HCT116 (cell line): ENCODE measurements around the gene PML. TPM values are rescaled to one million over a fixed set of nuclear protein-coding genes. Genes with fewer than 3 reads are reported as not detected.

Source experiments
- ATAC-seq: fragments of 200-7000 bp; cut with Tn5 transposase; 2 replicates; pipeline ENCODE4 v1.9.1; 2020; ENCODE audit warnings: mild to moderate bottlenecking, moderate library complexity
- BruUV-seq: library from RNA; stranded (reverse); fragments of 400-500 nt; replicated peaks from 2 replicates; lab custom pipeline; 2021; lab: Mats Ljungman, UMichigan
- CTCF ChIA-PET: fragments of 300-600 bp; sonication (Branson Sonifier 250); formaldehyde crosslinking; loops from one replicate; lab custom pipeline; 2021; ENCODE audit warnings: antibody characterized with exemption; lab: Charles Lee
- POLR2A ChIA-PET: fragments of 300-600, 350-600 bp; sonication (Branson Sonifier 250); formaldehyde crosslinking; loops from one replicate; lab custom pipeline; 2021; ENCODE audit warnings: antibody characterized with exemption; lab: Charles Lee
- RAD21 ChIA-PET, 2 experiments: fragments of 300-600 bp; sonication (Branson Sonifier 250); formaldehyde crosslinking; loops; one replicate each; lab custom pipeline; 2023; ENCODE audit warnings: low total read pairs in 2 of 2; ENCODE audit not compliant: uncharacterized antibody in 2 of 2, unreplicated experiment in 2 of 2, low non-redundant PET in 1 of 2; lab: Charles Lee
- DNase-seq: peaks from one replicate; pipeline ENCODE4 v3.0.0-alpha.2; 2010; ENCODE audit warnings: low read depth, low spot score
- H2AFZ ChIP-seq: fragments of 200-600 bp; shearing (Covaris generic), sonication (generic); 2 replicates; pipeline ENCODE4 v1.6.1; 2017; ENCODE audit warnings: low read depth, mixed run types, mixed read lengths, antibody characterized with exemption, low read length; ENCODE audit not compliant: poor library complexity, severe bottlenecking
- H3K27ac ChIP-seq: 2 replicates; pipeline ENCODE4 v1.5.1; 2012; ENCODE audit warnings: low read depth, low read length
- H3K27me3 ChIP-seq: fragments of 200-600 bp; sonication (generic); 2 replicates; pipeline ENCODE4 v1.6.1; 2016; ENCODE audit warnings: mixed run types, low read length, mixed read lengths; ENCODE audit not compliant: insufficient read depth
- H3K36me3 ChIP-seq, 2 experiments: fragments of 200-500 bp in 1 of 2; fragments of 200-600 bp in 1 of 2; sonication (Bioruptor generic) in 1 of 2; sonication (generic) in 1 of 2; 2 replicates each; pipeline versions ENCODE4 v1.5.1 to v1.6.1; 2014 to 2016; ENCODE audit warnings: low read length in 2 of 2, inconsistent platforms in 1 of 2, mixed read lengths in 1 of 2, mixed run types in 1 of 2; ENCODE audit not compliant: insufficient read depth in 2 of 2, control insufficient read depth in 1 of 2
- H3K4me1 ChIP-seq, 2 experiments: fragments of 200-600 bp in 1 of 2; sonication (generic) in 1 of 2; 2 replicates each; pipeline versions ENCODE4 v1.5.1 to v1.6.1; 2012 to 2017; ENCODE audit warnings: low read length in 2 of 2, inconsistent platforms in 1 of 2, mild to moderate bottlenecking in 1 of 2, mixed read lengths in 1 of 2, mixed run types in 1 of 2, moderate library complexity in 1 of 2; ENCODE audit not compliant: insufficient read depth in 2 of 2, control insufficient read depth in 1 of 2
- H3K4me2 ChIP-seq: fragments of 200-600 bp; sonication (generic); 2 replicates; pipeline ENCODE4 v1.6.1; 2017; ENCODE audit warnings: mixed run types, low read length, mixed read lengths
- H3K4me3 ChIP-seq, 2 experiments: fragments of 200-600 bp in 1 of 2; sonication (generic) in 1 of 2; replicated peaks in 1 of 2; 2 replicates each; pipeline ENCODE4 v1.5.1; 2011 to 2016; ENCODE audit warnings: low read length in 2 of 2, control low read depth in 1 of 2, low read depth in 1 of 2, mild to moderate bottlenecking in 1 of 2, mixed read lengths in 1 of 2, mixed run types in 1 of 2
- H3K79me2 ChIP-seq: fragments of 200-600 bp; sonication (generic); 2 replicates; pipeline ENCODE4 v1.6.1; 2017; ENCODE audit warnings: mild to moderate bottlenecking, mixed run types, low read length, moderate library complexity, mixed read lengths; ENCODE audit not compliant: insufficient read depth
- H3K9ac ChIP-seq: fragments of 200-600 bp; sonication (generic); 2 replicates; pipeline ENCODE4 v1.6.1; 2016; ENCODE audit warnings: low read length, mixed read lengths
- H3K9me2 ChIP-seq: fragments of 200-600 bp; sonication (generic), shearing (Covaris generic); 2 replicates; pipeline ENCODE4 v1.6.1; 2017; ENCODE audit warnings: mixed run types, mild to moderate bottlenecking, moderate library complexity; ENCODE audit not compliant: insufficient read depth
- H3K9me3 ChIP-seq, 2 experiments: fragments of 200-500 bp in 1 of 2; fragments of 200-600 bp in 1 of 2; sonication (Bioruptor generic) in 1 of 2; sonication (generic) in 1 of 2; 2 replicates each; pipeline ENCODE4 v1.6.1; 2014 to 2017; ENCODE audit warnings: low read length in 2 of 2, mixed read lengths in 2 of 2, inconsistent platforms in 1 of 2, low read depth in 1 of 2, mild to moderate bottlenecking in 1 of 2, mixed run types in 1 of 2, moderate library complexity in 1 of 2; ENCODE audit not compliant: control insufficient read depth in 1 of 2, insufficient read depth in 1 of 2
- H4K20me1 ChIP-seq: fragments of 200-600 bp; sonication (generic), shearing (Covaris generic); 2 replicates; pipeline ENCODE4 v1.6.1; 2017; ENCODE audit warnings: mixed run types, mild to moderate bottlenecking, moderate library complexity; ENCODE audit not compliant: insufficient read depth
- CBX3 ChIP-seq: IDR thresholded peaks from 2 replicates; pipeline ENCODE4 v1.6.1; 2012; ENCODE audit warnings: low read depth
- CEBPB ChIP-seq: IDR thresholded peaks from 2 replicates; pipeline ENCODE4 v1.6.1; 2012; ENCODE audit warnings: low read depth
- CTCF ChIP-seq, 3 experiments: fragments of 200-600 bp in 1 of 3; sonication (generic) in 1 of 3; IDR thresholded peaks in 2 of 3; conservative IDR thresholded peaks in 1 of 3; 2 replicates each; pipeline ENCODE4 v1.5.1; 2012 to 2017; ENCODE audit warnings: low read depth in 2 of 3, low read length in 2 of 3, antibody characterized with exemption in 1 of 3, borderline replicate concordance in 1 of 3, control low read depth in 1 of 3, mild to moderate bottlenecking in 1 of 3, mixed read lengths in 1 of 3, mixed run types in 1 of 3, moderate library complexity in 1 of 3; ENCODE audit not compliant: insufficient read depth in 1 of 3
- EGR1 ChIP-seq: IDR thresholded peaks from 2 replicates; pipeline ENCODE4 v1.6.1; 2012; ENCODE audit warnings: low read depth
- EZH2 ChIP-seq: fragments of 200-600 bp; sonication (generic); IDR thresholded peaks from 2 replicates; pipeline ENCODE4 v1.6.1; 2017; ENCODE audit warnings: antibody characterized with exemption, mixed run types
- FOSL1 ChIP-seq: IDR thresholded peaks from 2 replicates; pipeline ENCODE4 v1.6.1; 2012; ENCODE audit warnings: low read depth
- JUND ChIP-seq: IDR thresholded peaks from 2 replicates; pipeline ENCODE4 v1.6.1; 2012
- POLR2AphosphoS5 ChIP-seq: IDR thresholded peaks from 2 replicates; pipeline ENCODE4 v1.6.1; 2011; ENCODE audit warnings: mild to moderate bottlenecking, low read depth, low read length, moderate library complexity
- RAD21 ChIP-seq: IDR thresholded peaks from 2 replicates; pipeline ENCODE4 v1.6.1; 2012; ENCODE audit warnings: low read depth, mild to moderate bottlenecking
- SP1 ChIP-seq: IDR thresholded peaks from 2 replicates; pipeline ENCODE4 v1.6.1; 2012; ENCODE audit warnings: low read depth
- ZFX ChIP-seq: fragments of 450-650 bp; IDR thresholded peaks from 2 replicates; pipeline ENCODE4 v1.6.1; 2017
- ZNF274 ChIP-seq: fragments of 200-500 bp; sonication (Bioruptor generic); IDR thresholded peaks from 2 replicates; pipeline ENCODE4 v1.6.1; 2014; ENCODE audit warnings: mild to moderate bottlenecking, low read depth, low read length, inconsistent platforms
- intact Hi-C: fragments of 100-400 bp; cut with micrococcal nuclease; formaldehyde crosslinking; loops from 2 replicates; pipeline ENCODE4 v1.10.0; 2022
- total RNA-seq: library from RNA; stranded (reverse); gene quantifications from one replicate; pipeline ENCODE4 v1.2.1, GENCODE V29; 2021; ENCODE audit not compliant: unreplicated experiment
- TF ChIP-seq, protein P1 (sequence below): IDR thresholded peaks from 2 replicates; pipeline ENCODE4 v1.6.1; 2012; ENCODE audit warnings: low read depth
- TF ChIP-seq, protein P2 (sequence below): IDR thresholded peaks from 2 replicates; pipeline ENCODE4 v1.6.1; 2012
- TF ChIP-seq, protein P3 (sequence below): IDR thresholded peaks from 2 replicates; pipeline ENCODE4 v1.6.1; 2011; ENCODE audit warnings: mild to moderate bottlenecking, low read length, moderate library complexity; ENCODE audit not compliant: insufficient replicate concordance; ENCODE audit errors: extremely low read depth

The PML gene
- total RNA-seq, 1 experiment from 2014 or later, result 28.1 TPM

- ATAC-seq (no peak), DNase-seq (no peak)
- ChIA-PET CTCF (interaction anchor here (1.4 to 4.1 kb wide), 2 partner anchors 9 to 11 kb away, joined by 3 to 23 read pairs; no protein-coding TSS in a partner anchor), RAD21 (no interaction called here), POLR2A (no interaction called here)
- Histone ChIP-seq H4K20me1 (no peaks in the 10 kb centered on the region), H3K4me3 (no peak overlapping the region), H3K4me1 (peaks cover 10 to 21% of the 10 kb centered on the region in 2 experiments), H3K9ac (no peak overlapping the region), H3K27ac (no peak overlapping the region), H3K9me3 (no peaks in the 10 kb centered on the region), H3K27me3 (no peaks in the 10 kb centered on the region), H3K9me2 (no peaks in the 10 kb centered on the region), H3K79me2 (no peaks in the 10 kb centered on the region), H2AFZ (no peak overlapping the region), H3K4me2 (no peak overlapping the region), H3K36me3 (no peaks in the 10 kb centered on the region)
- TF ChIP-seq, protein P1, sequence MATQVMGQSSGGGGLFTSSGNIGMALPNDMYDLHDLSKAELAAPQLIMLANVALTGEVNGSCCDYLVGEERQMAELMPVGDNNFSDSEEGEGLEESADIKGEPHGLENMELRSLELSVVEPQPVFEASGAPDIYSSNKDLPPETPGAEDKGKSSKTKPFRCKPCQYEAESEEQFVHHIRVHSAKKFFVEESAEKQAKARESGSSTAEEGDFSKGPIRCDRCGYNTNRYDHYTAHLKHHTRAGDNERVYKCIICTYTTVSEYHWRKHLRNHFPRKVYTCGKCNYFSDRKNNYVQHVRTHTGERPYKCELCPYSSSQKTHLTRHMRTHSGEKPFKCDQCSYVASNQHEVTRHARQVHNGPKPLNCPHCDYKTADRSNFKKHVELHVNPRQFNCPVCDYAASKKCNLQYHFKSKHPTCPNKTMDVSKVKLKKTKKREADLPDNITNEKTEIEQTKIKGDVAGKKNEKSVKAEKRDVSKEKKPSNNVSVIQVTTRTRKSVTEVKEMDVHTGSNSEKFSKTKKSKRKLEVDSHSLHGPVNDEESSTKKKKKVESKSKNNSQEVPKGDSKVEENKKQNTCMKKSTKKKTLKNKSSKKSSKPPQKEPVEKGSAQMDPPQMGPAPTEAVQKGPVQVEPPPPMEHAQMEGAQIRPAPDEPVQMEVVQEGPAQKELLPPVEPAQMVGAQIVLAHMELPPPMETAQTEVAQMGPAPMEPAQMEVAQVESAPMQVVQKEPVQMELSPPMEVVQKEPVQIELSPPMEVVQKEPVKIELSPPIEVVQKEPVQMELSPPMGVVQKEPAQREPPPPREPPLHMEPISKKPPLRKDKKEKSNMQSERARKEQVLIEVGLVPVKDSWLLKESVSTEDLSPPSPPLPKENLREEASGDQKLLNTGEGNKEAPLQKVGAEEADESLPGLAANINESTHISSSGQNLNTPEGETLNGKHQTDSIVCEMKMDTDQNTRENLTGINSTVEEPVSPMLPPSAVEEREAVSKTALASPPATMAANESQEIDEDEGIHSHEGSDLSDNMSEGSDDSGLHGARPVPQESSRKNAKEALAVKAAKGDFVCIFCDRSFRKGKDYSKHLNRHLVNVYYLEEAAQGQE, result no peak
- TF ChIP-seq JUND, result no peak
- no peak for TF ChIP-seq CTCF (IDR thresholded peaks at IDR 0.05 in 2 of 3, conservative IDR thresholded peaks at IDR 0.05 in 1 of 3; ENCODE audit: borderline replicate concordance in 1 of 3, insufficient read depth in 1 of 3, low read depth in 2 of 3, low read length in 2 of 3)
- no peak for TF ChIP-seq FOSL1
- no peak for TF ChIP-seq SP1
- TF ChIP-seq, protein P2, sequence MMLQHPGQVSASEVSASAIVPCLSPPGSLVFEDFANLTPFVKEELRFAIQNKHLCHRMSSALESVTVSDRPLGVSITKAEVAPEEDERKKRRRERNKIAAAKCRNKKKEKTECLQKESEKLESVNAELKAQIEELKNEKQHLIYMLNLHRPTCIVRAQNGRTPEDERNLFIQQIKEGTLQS, result no peak
- no peak for TF ChIP-seq EZH2
- no peak for TF ChIP-seq CEBPB
- no peak for TF ChIP-seq ZNF274
- TF ChIP-seq EGR1, result no peak
- TF ChIP-seq ZFX, result no peak
- no peak for TF ChIP-seq CBX3
- TF ChIP-seq, protein P3, sequence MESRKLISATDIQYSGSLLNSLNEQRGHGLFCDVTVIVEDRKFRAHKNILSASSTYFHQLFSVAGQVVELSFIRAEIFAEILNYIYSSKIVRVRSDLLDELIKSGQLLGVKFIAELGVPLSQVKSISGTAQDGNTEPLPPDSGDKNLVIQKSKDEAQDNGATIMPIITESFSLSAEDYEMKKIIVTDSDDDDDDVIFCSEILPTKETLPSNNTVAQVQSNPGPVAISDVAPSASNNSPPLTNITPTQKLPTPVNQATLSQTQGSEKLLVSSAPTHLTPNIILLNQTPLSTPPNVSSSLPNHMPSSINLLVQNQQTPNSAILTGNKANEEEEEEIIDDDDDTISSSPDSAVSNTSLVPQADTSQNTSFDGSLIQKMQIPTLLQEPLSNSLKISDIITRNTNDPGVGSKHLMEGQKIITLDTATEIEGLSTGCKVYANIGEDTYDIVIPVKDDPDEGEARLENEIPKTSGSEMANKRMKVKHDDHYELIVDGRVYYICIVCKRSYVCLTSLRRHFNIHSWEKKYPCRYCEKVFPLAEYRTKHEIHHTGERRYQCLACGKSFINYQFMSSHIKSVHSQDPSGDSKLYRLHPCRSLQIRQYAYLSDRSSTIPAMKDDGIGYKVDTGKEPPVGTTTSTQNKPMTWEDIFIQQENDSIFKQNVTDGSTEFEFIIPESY, result no peak
- no peak for TF ChIP-seq POLR2AphosphoS5
- no peak for TF ChIP-seq RAD21
- BruUV-seq, result no TSS peak
- intact Hi-C loops, result no loop called here
Observed at GRCh38 chr15:73962433-73962832, 32.1 kb upstream of the PML start.
